ENCODE measurements around the gene BCO2.

The BCO2 gene

DNA sequence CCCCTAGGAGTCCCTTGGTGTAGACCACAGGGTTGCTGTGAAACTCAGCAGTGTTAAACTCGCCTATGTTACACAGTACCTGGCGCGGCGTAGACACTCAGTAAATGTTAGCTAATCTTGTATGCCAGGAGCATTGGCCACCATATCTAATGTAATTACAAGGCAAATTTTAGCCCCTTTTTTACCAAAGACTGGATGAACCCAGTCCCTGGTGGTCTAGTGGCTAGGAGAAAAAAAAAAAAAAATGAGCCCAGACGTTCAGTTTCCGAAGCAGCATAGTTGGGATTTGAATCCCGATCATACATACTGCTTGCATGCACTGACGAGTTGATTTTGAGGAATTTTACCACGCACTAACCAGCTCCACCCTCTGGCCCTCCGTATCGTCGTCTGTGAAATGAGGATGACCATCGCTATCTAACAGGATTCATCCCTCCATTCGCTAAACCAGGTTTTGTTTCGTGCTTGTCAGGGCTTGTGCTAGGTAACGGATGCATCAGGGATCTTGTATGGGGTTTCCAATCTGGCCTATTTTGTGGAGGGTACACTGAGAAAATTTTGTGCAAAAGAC lies 51.6 kb downstream of the BCO2 start:
- H3K4me3 ChIP-seq (ENCODE audit: low read depth, low read length) = peak overlapping the region; percentile 77
- in situ Hi-C loops (cut with HindIII; ENCODE audit: low sequenced_read_pairs) = no loop called here
- DNase-seq (ENCODE audit: low read depth, low spot score) = no peak
- TF ChIP-seq, protein P1, sequence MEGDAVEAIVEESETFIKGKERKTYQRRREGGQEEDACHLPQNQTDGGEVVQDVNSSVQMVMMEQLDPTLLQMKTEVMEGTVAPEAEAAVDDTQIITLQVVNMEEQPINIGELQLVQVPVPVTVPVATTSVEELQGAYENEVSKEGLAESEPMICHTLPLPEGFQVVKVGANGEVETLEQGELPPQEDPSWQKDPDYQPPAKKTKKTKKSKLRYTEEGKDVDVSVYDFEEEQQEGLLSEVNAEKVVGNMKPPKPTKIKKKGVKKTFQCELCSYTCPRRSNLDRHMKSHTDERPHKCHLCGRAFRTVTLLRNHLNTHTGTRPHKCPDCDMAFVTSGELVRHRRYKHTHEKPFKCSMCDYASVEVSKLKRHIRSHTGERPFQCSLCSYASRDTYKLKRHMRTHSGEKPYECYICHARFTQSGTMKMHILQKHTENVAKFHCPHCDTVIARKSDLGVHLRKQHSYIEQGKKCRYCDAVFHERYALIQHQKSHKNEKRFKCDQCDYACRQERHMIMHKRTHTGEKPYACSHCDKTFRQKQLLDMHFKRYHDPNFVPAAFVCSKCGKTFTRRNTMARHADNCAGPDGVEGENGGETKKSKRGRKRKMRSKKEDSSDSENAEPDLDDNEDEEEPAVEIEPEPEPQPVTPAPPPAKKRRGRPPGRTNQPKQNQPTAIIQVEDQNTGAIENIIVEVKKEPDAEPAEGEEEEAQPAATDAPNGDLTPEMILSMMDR (IDR thresholded peaks at IDR 0.05; ENCODE audit: low read depth, low read length) = no peak

GRCh38 chr11:112227471-112227870 lies 52.2 kb downstream of the BCO2 start:
- TF ChIP-seq, protein P1 (IDR thresholded peaks at IDR 0.05; ENCODE audit: low read depth, low read length) = no peak
- in situ Hi-C loops (cut with HindIII; ENCODE audit: low sequenced_read_pairs) = no loop called here
- H3K4me3 ChIP-seq (ENCODE audit: low read depth, low read length) = peak overlapping the region; percentile 77
- no peak for DNase-seq (ENCODE audit: low read depth, low spot score)

- no peak for DNase-seq (ENCODE audit: low read depth, low spot score)
- in situ Hi-C loops (cut with HindIII; ENCODE audit: low sequenced_read_pairs) = no loop called here
- TF ChIP-seq, protein P1 (IDR thresholded peaks at IDR 0.05; ENCODE audit: low read depth, low read length) = no peak
Observed at GRCh38 chr11:112228706-112229105, 53.4 kb downstream of the BCO2 start.

DNA sequence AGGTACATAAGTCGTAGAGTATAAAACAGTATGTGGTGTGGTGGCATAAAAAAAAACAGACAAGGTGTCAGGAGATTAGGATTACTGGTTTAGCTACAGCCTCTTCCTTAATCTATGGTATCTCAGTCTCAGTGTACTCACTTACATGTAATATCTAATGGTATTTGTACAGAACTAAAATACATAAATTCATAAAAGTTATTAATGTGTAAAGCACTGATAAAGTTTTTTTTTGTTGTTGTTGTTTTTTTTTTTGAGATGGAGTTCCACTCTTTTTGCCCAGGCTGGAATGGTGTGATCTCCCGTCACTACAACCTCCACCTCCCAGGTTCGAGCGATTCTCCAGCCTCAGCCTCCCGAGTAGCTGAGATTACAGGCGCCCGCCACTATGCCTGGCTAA lies 53.8 kb downstream of the BCO2 start:
- no peak overlapping the region for H3K4me3 ChIP-seq (ENCODE audit: low read depth, low read length)
- TF ChIP-seq, protein P1 (IDR thresholded peaks at IDR 0.05; ENCODE audit: low read depth, low read length) = no peak
- in situ Hi-C loops (cut with HindIII; ENCODE audit: low sequenced_read_pairs) = no loop called here
- no peak for DNase-seq (ENCODE audit: low read depth, low spot score)

More at GRCh38 chr11:112228706-112229105, 53.4 kb downstream of the BCO2 start:
- H3K4me3 ChIP-seq (ENCODE audit: low read depth, low read length) = no peak overlapping the region

DNA sequence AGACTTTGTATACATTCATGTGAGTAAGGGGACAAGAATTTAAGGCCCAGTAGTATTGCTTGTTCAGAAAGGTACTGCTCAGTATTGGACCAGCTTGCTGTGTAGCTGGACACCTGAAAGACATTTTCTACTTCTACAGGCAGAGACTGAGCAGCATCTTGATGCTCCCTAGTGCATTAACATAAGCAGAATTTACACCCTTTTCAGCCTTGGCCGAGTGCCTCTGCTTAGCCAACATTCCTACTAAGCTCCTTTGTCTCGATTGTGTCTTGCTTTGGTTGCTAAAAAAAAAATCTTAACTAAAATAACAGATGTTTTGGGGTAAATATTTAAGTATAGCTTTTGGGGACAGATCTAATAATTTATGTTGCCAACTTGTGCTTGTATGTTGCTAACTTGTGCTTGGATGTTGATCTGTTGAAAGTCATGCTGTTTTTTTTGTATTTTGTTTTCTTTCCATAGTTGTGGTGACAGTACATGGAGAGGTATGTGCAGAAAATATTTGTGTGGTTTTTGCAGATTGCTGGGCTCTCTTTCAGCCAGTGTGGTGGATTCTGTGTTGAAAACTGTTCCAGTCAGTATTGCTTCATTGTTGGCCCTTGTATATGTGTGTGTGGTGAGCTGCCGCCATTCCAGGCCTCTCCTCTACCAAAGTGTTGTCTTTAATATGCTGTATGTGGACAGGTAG lies 54.6 kb downstream of the BCO2 start:
- DNase-seq (ENCODE audit: low read depth, low spot score) = peak; percentile 87
- no peak overlapping the region for H3K4me3 ChIP-seq (ENCODE audit: low read depth, low read length)
- in situ Hi-C loops (cut with HindIII; ENCODE audit: low sequenced_read_pairs) = no loop called here
- TF ChIP-seq, protein P1 (IDR thresholded peaks at IDR 0.05; ENCODE audit: low read depth, low read length) = no peak

DNA sequence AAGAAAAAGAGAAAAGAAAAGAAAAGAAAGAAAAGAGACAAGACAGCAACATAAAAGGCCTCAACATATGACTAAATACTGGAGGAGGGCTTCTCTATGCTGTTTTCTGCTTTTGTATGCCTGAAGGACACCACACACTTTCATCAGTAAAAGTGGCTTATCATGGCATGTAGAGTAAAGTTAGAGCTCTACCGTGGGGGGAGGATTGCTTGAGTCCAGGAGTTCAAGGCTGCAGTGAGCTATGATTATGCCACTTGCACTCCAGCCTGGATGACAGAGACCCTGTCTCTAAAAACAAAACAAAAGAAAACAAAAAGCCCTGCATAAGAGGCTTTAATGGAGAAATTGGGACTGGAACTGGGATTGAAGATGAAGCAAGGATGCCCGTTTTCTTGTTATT lies 56.6 kb downstream of the BCO2 start:
- TF ChIP-seq, protein P1 (IDR thresholded peaks at IDR 0.05; ENCODE audit: low read depth, low read length) = no peak
- H3K4me3 ChIP-seq (ENCODE audit: low read depth, low read length) = no peak overlapping the region
- in situ Hi-C loops (cut with HindIII; ENCODE audit: low sequenced_read_pairs) = no loop called here
- DNase-seq (ENCODE audit: low read depth, low spot score) = no peak
